Measurements from ENCODE around the gene SP100.
"Not testable (repeated sequence)": the region's sequence is repeated elsewhere in the genome, so short reads cannot be mapped to it uniquely, and the experiment has no call there.

Gene SP100

GRCh38 chr2:230416061-230416721 is at the start of gene SP100:
Gene SP100 (plus strand): TSS chr2:230416201. CDS start chr2:230416297, 96 bp downstream.
- FAIRE-seq (peak; percentile 97), DNase-seq (ENCODE audit: insufficient read length, low spot score) (peak; percentile 36)

GRCh38 chr2:230382108-230382507 is 33.9 kb upstream of the SP100 start:
- FAIRE-seq (peak; percentile 64), DNase-seq (ENCODE audit: insufficient read length, low spot score) (no peak)

DNA sequence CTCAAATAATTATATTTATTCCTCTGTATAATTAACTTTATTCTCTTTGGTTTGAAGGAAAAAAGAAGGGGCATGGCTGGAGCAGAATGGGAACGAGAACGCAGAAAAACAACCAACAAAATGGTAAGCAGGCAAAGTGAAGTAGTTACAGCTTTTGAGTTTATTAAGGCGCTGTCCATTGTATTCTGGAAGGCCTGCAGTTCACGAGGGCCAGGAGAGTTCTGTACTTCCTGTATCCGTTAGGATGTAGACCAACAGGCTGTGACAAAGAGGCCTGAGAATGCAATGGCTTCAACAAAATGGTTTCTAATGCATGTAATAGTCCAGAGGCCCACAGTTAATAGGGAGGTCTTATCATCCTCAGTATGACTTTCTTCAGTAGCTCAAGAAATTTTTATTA is 32.5 kb upstream of the SP100 start:
- no peak for DNase-seq (ENCODE audit: insufficient read length, low spot score)
- no peak for FAIRE-seq

DNA sequence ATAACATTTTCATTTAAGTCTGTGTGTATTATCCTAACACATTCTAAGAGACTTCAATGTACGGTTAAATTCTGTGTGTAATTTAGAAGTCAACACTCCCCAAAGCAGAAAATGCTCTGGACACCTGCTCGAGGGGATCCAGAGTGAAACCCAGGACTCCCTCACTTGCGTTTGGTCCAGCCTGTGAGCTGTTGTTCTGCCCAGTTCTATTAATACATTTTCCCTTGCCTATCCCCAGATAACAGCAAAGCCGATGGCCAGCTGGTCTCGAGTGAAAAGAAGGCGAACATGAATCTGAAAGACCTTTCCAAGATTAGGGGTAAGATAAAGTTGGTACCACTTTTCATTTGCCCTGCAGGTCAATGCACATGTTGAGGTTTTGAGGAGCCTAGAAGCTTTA is 31.0 kb upstream of the SP100 start:
- FAIRE-seq (no peak), DNase-seq (ENCODE audit: insufficient read length, low spot score) (no peak)

- DNase-seq (ENCODE audit: insufficient read length, low spot score), result no peak
- FAIRE-seq, result no peak
These were observed 21.7 kb upstream of the SP100 start for GRCh38 chr2:230394301-230394700.

- FAIRE-seq; DNase-seq (ENCODE audit: insufficient read length, low spot score): not testable (repeated sequence)
These were observed 17.3 kb upstream of the SP100 start for GRCh38 chr2:230398698-230399097.

GRCh38 chr2:230400041-230400440 is 16.0 kb upstream of the SP100 start:
- FAIRE-seq, result no peak

DNA sequence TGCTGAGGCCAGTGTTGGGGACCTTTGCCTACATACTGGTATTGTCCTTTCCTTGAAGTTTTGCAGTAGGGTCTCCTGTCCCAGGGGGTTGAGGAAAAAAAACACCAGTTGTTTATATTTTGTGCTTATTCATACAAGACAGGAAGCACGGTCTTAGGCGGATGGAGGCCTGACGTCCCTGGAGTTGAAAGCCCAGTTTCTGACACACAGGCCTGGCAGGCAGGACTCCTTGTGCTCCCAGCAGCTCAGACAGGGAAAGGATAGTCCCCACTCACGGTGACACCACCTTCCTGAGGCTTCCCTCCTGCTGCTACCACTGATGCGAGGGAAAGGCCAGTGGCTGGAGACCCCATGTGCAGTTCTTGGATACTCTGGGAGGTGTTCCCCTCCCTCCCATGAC is 15.5 kb upstream of the SP100 start:
- FAIRE-seq, result no peak
- DNase-seq (ENCODE audit: insufficient read length, low spot score), result no peak

More at GRCh38 chr2:230400041-230400440, 16.0 kb upstream of the SP100 start:
- DNase-seq (ENCODE audit: insufficient read length, low spot score), result no peak

DNA sequence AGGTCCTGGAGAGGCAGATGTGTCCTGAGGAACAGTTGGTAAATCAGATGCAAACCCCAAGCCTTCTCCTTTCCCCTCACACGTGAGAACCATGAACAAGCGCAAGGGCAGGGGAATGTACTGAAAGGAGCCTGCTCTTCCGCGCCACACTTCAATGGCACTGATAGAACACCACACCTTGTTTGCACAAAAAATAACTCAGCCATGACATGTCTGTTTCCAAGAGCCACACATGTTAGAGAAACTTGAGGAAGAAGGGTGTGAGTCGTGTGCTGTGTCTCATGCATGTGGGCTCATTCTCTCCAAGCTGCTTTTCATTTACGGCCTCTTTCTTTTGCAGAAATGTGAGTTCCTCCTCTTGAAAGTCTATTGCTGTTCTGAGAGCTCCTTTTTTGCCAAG is 15.0 kb upstream of the SP100 start:
- not testable (repeated sequence) for FAIRE-seq; DNase-seq (ENCODE audit: insufficient read length, low spot score)

DNA sequence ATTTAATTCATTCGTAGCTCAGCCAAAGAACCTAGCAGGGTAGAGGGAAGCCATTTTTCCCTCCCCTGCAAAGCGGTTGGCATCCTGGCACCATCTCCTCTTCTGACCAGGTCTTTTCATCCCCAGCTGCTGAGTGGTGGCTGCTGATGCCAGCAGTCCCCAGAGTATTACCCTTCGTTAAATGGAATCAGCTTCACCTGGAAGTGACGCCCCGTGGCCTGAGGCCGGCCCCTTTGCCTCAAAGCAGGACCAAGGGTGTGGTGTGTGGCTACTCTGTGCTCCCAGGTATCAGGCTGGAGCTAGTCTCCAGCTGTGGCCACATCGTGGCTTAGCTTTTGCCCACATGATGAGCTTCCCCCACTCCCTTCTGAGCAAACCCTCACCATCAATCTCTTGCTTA is 12.3 kb upstream of the SP100 start:
- FAIRE-seq, result no peak
- no peak for DNase-seq (ENCODE audit: insufficient read length, low spot score)

GRCh38 chr2:230405824-230406223 is 10.2 kb upstream of the SP100 start:
- no peak for FAIRE-seq
- no peak for DNase-seq (ENCODE audit: insufficient read length, low spot score)

DNA sequence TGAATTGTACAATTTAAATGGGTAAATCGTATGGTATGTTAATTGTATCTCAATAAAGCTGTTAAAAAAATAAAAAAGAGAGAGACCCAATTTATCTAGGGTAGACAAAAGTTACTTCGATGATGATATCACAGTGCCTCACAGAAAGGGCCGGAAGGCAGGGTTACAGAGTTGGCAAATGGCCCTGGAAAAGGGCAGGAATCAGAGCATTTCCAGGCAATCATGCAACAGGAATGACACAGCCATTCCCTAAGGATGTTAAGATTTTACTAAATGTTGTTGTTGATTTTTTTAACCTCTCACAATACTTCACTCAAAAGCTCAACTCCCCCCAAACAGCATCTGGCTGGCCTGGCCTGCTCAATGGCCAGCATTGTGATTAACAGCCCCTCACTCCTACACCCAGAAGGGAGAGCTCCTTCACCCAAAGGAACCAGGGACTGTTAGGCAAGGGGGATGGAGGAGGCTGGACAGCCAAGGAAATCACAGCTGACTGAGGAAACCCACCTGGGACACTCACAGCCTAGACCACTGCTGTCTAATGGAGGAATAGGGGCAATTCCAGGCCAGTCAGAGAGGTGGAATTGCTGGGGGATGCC is 7.7 kb upstream of the SP100 start:
- FAIRE-seq, result no peak
- DNase-seq (ENCODE audit: insufficient read length, low spot score), result no peak

- FAIRE-seq; DNase-seq (ENCODE audit: insufficient read length, low spot score): not testable (repeated sequence)
These were observed 6.7 kb upstream of the SP100 start for GRCh38 chr2:230409316-230409715.

DNA sequence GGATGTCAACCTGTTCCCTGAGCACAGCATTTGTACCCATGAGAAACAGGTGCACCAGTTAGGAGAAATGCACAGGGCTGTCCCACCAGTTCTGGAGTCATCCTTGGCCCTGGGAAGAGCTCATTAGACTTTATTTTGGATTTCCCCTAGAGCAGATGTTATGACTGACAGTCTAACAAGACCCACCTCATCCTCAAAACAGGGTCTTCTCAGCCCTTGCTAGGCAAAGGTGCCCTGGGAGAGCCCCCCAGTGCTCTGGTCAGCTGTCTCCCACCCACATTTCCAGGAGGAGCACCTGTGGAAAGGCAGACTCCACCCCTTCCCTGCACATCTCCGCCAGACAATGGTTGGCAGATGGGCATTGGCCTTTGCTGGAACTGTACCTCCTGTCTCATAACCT is 5.7 kb upstream of the SP100 start:
- no peak for FAIRE-seq

DNA sequence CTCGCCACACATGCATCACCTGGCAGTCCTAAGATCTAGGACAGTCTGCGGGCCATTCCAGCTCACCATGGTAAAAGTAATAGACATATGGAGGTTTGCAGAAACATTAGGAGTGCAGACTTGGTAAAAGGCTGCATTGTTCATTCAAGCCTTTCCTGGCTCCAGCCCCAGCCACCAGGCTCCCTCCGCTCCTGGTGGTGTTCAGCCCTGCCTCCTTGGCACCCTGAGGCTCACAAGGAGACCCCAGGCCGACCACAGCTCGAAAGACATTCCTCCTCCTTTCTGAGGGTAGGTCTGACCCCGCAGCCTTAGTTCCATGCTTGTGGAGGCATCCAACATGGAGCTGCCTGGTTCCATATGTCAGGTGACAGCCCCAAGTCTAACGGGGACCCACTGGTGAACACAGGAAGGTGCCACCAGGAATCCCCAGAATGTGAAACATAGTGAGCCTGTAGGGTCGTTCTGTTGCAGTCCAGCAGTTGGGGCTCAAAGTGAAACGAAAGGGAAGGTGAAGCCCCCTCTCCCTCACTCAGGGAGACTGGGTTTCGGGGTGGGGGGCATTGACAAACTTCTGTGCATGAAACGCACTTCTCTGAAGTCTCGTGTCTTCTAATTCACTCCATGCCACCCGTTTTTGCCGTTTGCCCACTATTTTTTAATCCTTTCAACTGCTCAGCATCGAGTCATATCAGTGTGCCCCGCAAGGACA is 5.0 kb upstream of the SP100 start:
- peak; percentile 33 for FAIRE-seq
- DNase-seq (ENCODE audit: insufficient read length, low spot score), result no peak

More for the DNA sequence above, 5.7 kb upstream of the SP100 start:
- DNase-seq (ENCODE audit: insufficient read length, low spot score), result no peak

- DNase-seq (ENCODE audit: insufficient read length, low spot score), result peak; percentile 54
- FAIRE-seq, result peak; percentile 48
These were observed 4.2 kb upstream of the SP100 start for GRCh38 chr2:230411570-230412370.

GRCh38 chr2:230412371-230412711 is 3.7 kb upstream of the SP100 start:
- no peak for DNase-seq (ENCODE audit: insufficient read length, low spot score)
- no peak for FAIRE-seq

GRCh38 chr2:230412846-230413245 is 3.2 kb upstream of the SP100 start:
- no peak for FAIRE-seq
- no peak for DNase-seq (ENCODE audit: insufficient read length, low spot score)

DNA sequence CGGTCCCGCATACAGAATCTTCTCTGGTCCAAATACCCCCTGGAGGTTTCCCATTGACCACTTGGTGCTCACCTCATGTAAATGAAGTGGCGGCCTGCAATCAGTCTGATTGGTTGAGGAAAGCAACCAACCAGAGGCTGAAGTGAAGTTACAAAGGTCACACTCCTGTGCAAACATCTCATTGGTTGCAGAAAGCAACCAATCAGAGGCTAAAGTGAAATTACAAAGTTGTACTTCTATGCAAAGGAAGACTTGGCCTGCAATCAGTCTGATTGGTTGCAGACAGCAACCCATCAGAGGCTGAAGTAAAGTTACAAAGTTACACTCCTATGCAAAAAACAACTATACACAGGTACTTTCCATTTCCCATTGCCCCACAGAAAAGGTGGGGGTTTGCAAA is 2.5 kb upstream of the SP100 start:
- DNase-seq (ENCODE audit: insufficient read length, low spot score) (no peak), FAIRE-seq (peak; percentile 18)

DNA sequence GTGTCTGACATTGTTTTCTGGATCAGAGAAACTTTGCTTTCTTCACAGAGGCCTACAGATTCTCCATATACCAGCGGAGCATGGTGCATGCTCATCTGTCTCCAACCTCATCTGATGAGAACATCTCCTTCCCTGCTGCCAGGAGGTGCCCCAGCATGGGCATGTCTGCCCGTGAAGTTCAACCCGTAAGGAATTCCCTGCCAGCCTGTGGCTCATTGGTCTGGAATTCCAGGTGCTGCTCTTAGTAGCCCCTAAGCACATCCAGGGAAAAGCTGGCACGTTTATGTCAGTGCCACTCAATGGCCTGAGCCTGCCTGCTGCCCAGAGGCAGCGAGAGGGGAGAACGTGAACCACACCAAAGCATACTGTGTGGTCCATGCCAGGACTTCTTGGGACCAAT is 1.7 kb upstream of the SP100 start:
- no peak for FAIRE-seq
- DNase-seq (ENCODE audit: insufficient read length, low spot score), result no peak

GRCh38 chr2:230417436-230417835 is 1.4 kb downstream of the SP100 start:
- DNase-seq (ENCODE audit: insufficient read length, low spot score), result no peak

More at GRCh38 chr2:230417436-230417835, 1.4 kb downstream of the SP100 start:
- FAIRE-seq, result peak; percentile 84

Measured in GM19239 (cell line).